ENCODE results near the gene RGS3.

RGS3 gene

DNA sequence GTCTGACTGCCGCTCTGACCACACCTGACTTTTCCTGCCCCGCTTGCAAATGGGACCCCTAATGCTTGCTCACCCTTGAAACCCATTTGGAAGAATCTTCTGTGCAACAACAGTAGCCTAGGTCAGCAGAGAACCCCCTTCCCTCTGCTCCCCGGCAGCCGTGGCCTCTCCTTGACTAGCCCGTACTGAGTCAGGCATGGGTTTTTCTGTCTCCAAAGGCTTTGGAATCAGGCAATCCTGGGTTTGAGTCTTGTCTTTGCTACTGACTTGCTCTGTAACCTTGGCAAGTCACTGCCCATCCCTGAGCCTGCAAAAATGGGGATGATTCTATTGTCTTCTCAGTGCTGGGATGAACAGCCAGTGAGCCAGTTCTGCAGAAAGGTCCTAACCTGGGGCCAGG is 135.4 kb downstream of the RGS3 start:
- TF ChIP-seq NFIC (IDR thresholded peaks at IDR 0.05): no peak
- no peak for TF ChIP-seq TEAD4 (IDR thresholded peaks at IDR 0.05)
- no peak for TF ChIP-seq YY1 (IDR thresholded peaks at IDR 0.05; ENCODE audit: low read depth)
- TF ChIP-seq EP300 (IDR thresholded peaks at IDR 0.05; ENCODE audit: borderline replicate concordance): no peak
- no peak for TF ChIP-seq CEBPB (IDR thresholded peaks at IDR 0.05)
- no peak for TF ChIP-seq FOXM1 (IDR thresholded peaks at IDR 0.05; ENCODE audit: borderline replicate concordance, low read depth)
- TF ChIP-seq MAX (IDR thresholded peaks at IDR 0.05): no peak
- TF ChIP-seq, protein P1, sequence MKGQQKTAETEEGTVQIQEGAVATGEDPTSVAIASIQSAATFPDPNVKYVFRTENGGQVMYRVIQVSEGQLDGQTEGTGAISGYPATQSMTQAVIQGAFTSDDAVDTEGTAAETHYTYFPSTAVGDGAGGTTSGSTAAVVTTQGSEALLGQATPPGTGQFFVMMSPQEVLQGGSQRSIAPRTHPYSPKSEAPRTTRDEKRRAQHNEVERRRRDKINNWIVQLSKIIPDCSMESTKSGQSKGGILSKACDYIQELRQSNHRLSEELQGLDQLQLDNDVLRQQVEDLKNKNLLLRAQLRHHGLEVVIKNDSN (IDR thresholded peaks at IDR 0.05): no peak
- TF ChIP-seq REST (IDR thresholded peaks at IDR 0.05; ENCODE audit: low read depth): no peak
- no peak for TF ChIP-seq ZBTB7A (IDR thresholded peaks at IDR 0.05; ENCODE audit: low read depth)
- TF ChIP-seq CREB1 (IDR thresholded peaks at IDR 0.05; ENCODE audit: low read depth): no peak
- TF ChIP-seq RAD21 (IDR thresholded peaks at IDR 0.05; ENCODE audit: low read depth): no peak
- no peak for TF ChIP-seq EGR1 (IDR thresholded peaks at IDR 0.05)
- TF ChIP-seq TAF1 (IDR thresholded peaks at IDR 0.05; ENCODE audit: low read depth): no peak
- TF ChIP-seq TCF12 (IDR thresholded peaks at IDR 0.05; ENCODE audit: low read depth): no peak

GRCh38 chr9:113599646-113600022 is 136.1 kb downstream of the RGS3 start:
- TF ChIP-seq TCF12 (IDR thresholded peaks at IDR 0.05; ENCODE audit: low read depth) (no peak), TEAD4 (IDR thresholded peaks at IDR 0.05) (no peak), ZBTB7A (IDR thresholded peaks at IDR 0.05; ENCODE audit: low read depth) (no peak), YY1 (IDR thresholded peaks at IDR 0.05; ENCODE audit: low read depth) (no peak), CREB1 (IDR thresholded peaks at IDR 0.05; ENCODE audit: low read depth) (no peak), TAF1 (IDR thresholded peaks at IDR 0.05; ENCODE audit: low read depth) (no peak), REST (IDR thresholded peaks at IDR 0.05; ENCODE audit: low read depth) (no peak), FOXM1 (IDR thresholded peaks at IDR 0.05; ENCODE audit: borderline replicate concordance, low read depth) (no peak), NFIC (IDR thresholded peaks at IDR 0.05) (no peak), MAX (IDR thresholded peaks at IDR 0.05) (no peak), EP300 (IDR thresholded peaks at IDR 0.05; ENCODE audit: borderline replicate concordance) (no peak), RAD21 (IDR thresholded peaks at IDR 0.05; ENCODE audit: low read depth) (no peak), CEBPB (IDR thresholded peaks at IDR 0.05) (no peak)
- TF ChIP-seq, protein P1 (IDR thresholded peaks at IDR 0.05): no peak

GRCh38 chr9:113600023-113600823 is 136.7 kb downstream of the RGS3 start:
- peak; percentile 34; the same call in 1 of the 2 replicates for TF ChIP-seq TCF12 (IDR thresholded peaks at IDR 0.05; ENCODE audit: low read depth)
- no peak for TF ChIP-seq EP300 (IDR thresholded peaks at IDR 0.05; ENCODE audit: borderline replicate concordance)
- no peak for TF ChIP-seq CREB1 (IDR thresholded peaks at IDR 0.05; ENCODE audit: low read depth)
- no peak for TF ChIP-seq CEBPB (IDR thresholded peaks at IDR 0.05)
- no peak for TF ChIP-seq MAX (IDR thresholded peaks at IDR 0.05)

GRCh38 chr9:113600871-113601614 is 137.5 kb downstream of the RGS3 start:
- TF ChIP-seq ZBTB7A (IDR thresholded peaks at IDR 0.05; ENCODE audit: low read depth) (0 out of 2 replicates have a peak, but pooled peaks have one; percentile 34), NFIC (IDR thresholded peaks at IDR 0.05) (no peak)

DNA sequence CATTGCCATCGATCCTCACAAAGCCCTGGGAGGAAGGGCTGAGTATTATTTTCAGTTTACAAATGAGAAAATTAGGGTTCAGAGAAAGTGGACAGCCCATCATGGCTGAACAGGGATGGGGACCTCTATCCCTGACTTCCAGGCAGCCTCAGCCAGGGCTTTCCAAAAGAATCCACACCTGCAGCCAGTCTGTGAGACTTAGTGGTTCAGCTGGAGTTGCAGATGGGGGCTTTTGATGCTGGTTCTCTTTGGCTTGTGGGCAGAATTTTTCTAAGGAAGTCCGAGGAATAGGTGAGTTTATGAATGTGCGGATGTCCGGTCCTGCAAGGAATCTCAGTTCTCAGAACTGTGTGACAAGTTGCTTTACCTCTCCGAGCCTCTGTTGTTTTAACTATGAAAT is 138.1 kb downstream of the RGS3 start:
- TF ChIP-seq ZBTB7A (IDR thresholded peaks at IDR 0.05; ENCODE audit: low read depth): no peak; the same call in 1 of the 2 replicates
- TF ChIP-seq NFIC (IDR thresholded peaks at IDR 0.05): no peak
- no peak for TF ChIP-seq MAX (IDR thresholded peaks at IDR 0.05)
- no peak for TF ChIP-seq EGR1 (IDR thresholded peaks at IDR 0.05)
- no peak for TF ChIP-seq TCF12 (IDR thresholded peaks at IDR 0.05; ENCODE audit: low read depth)
- no peak for TF ChIP-seq CREB1 (IDR thresholded peaks at IDR 0.05; ENCODE audit: low read depth)

All from Ishikawa (cell line).